Measurements from ENCODE around the gene ITPK1.
A peak's percentile ranks its signal among the peaks of the same experiment; 100 is the strongest.

ITPK1 gene

GRCh38 chr14:92930737-92931602 is 184.8 kb downstream of the ITPK1 start:
- no peak for DNase-seq

GRCh38 chr14:92929689-92930608 is 185.8 kb downstream of the ITPK1 start:
- no peak for DNase-seq

- no peak for DNase-seq
These were observed 186.6 kb downstream of the ITPK1 start for GRCh38 chr14:92928961-92929688.

GRCh38 chr14:92928258-92928629 is 187.5 kb downstream of the ITPK1 start:
- no peak for DNase-seq

GRCh38 chr14:92927349-92928257 is 188.1 kb downstream of the ITPK1 start:
- no peak for DNase-seq

- DNase-seq: no peak
These were observed 188.8 kb downstream of the ITPK1 start for GRCh38 chr14:92926931-92927330.

GRCh38 chr14:92926180-92926845 is 189.4 kb downstream of the ITPK1 start:
- no peak for DNase-seq

- DNase-seq: no peak
These were observed 190.3 kb downstream of the ITPK1 start for GRCh38 chr14:92925446-92925845.

- no peak for DNase-seq
These were observed 191.5 kb downstream of the ITPK1 start for GRCh38 chr14:92924247-92924646.

- DNase-seq: peak in 1 of 2 experiments; percentile 49
These were observed 192.0 kb downstream of the ITPK1 start for GRCh38 chr14:92923744-92924103.

- DNase-seq: peak in 1 of 2 experiments; percentile 76
These were observed 192.6 kb downstream of the ITPK1 start, which contains the start of gene CHGA for GRCh38 chr14:92922883-92923743. CHGA (plus strand) TSS chr14:92923150; CDS start chr14:92923360, 210 bp downstream.

GRCh38 chr14:92922155-92922735 is 193.5 kb downstream of the ITPK1 start:
- no peak for DNase-seq

- no peak for DNase-seq
These were observed 195.7 kb downstream of the ITPK1 start for GRCh38 chr14:92920001-92920400.

- DNase-seq: no peak
These were observed 197.8 kb downstream of the ITPK1 start for GRCh38 chr14:92917956-92918355.

- DNase-seq: peak in 1 of 2 experiments; percentile 38
These were observed 198.4 kb downstream of the ITPK1 start for GRCh38 chr14:92917041-92917940.

- no peak for DNase-seq
These were observed 199.5 kb downstream of the ITPK1 start for GRCh38 chr14:92916201-92916600.

GRCh38 chr14:92914087-92914656 is 201.6 kb downstream of the ITPK1 start:
- no peak for DNase-seq

- no peak for DNase-seq
These were observed 208.3 kb downstream of the ITPK1 start for GRCh38 chr14:92907316-92907911.

Measured in NCI-H526 (cell line).